Measurements from ENCODE around the gene ARX.

DNA sequence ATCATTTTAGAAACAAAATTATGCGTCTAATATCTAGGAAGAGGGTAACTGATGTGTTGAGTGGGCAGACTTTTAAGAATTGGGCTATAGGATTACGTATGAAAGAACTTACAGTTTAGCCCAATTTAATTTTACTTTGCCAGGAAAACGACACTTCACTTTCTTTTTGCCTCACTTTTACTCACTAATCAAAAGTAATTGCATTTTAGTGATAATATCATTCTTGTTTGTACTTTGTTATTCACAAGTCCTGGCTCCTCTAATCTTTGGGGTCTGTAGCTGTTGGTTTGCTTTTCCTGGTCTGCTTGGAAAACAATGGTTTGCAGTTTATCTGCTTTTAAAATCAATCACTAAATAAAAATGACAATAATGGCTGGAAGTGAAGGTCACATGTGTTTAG is 2.9 kb upstream of the ARX start:
- TF ChIP-seq POLR2AphosphoS5 (IDR thresholded peaks at IDR 0.05) (no peak), CTCF (IDR thresholded peaks at IDR 0.05) (no peak), POLR2A (IDR thresholded peaks at IDR 0.05) (no peak)
